B cell (primary cell): Measurements from ENCODE around the gene ABHD2.

ENCODE experiments used
- CTCF ChIP-seq: fragments of 200-600 bp; IDR thresholded peaks from one replicate; pipeline ENCODE4 v1.8.0; 2022; ENCODE audit warnings: antibody characterized with exemption, mild to moderate bottlenecking
- EZH2 ChIP-seq: IDR thresholded peaks from 2 replicates; pipeline ENCODE4 v1.6.1; 2012; ENCODE audit warnings: borderline replicate concordance, low read depth, mild to moderate bottlenecking, moderate library complexity, low read length; ENCODE audit not compliant: insufficient read depth, poor library complexity, severe bottlenecking

GRCh38 chr15:89187301-89187985 lies 99.2 kb downstream of the ABHD2 start:
- TF ChIP-seq EZH2, result no peak
- TF ChIP-seq CTCF, result no peak
